HEK293T (cell line): ENCODE data around the gene DECR2.

Source experiments
- ARNT ChIP-seq: fragments of 450-650 bp; IDR thresholded peaks from 2 replicates; pipeline ENCODE4 v1.6.1; 2017; ENCODE audit warnings: mild to moderate bottlenecking
- FOXM1 ChIP-seq: fragments of 450-650 bp; IDR thresholded peaks from 2 replicates; pipeline ENCODE4 v1.6.1; 2017; ENCODE audit warnings: mild to moderate bottlenecking, borderline replicate concordance
- HDGF ChIP-seq: fragments of 450-650 bp; IDR thresholded peaks from 2 replicates; pipeline ENCODE4 v1.6.1; 2017; ENCODE audit warnings: antibody characterized with exemption, borderline replicate concordance
- NFRKB ChIP-seq: fragments of 450-650 bp; IDR thresholded peaks from 2 replicates; pipeline ENCODE4 v1.6.1; 2016; ENCODE audit warnings: mild to moderate bottlenecking, moderate library complexity

GRCh38 chr16:379183-379960 lies 22.3 kb upstream of the DECR2 start:
- TF ChIP-seq FOXM1 (no peak), ARNT (no peak), HDGF (no peak), NFRKB (no peak)
